ENCODE measurements around the gene CERS2. TPM values are rescaled to one million over a fixed set of nuclear protein-coding genes. Genes with fewer than 3 reads are reported as not detected.

CERS2 gene
- total and polyA plus RNA-seq, 10 of the 15 experiments (the other 5 are each of a cell fraction or from before 2014, with no cell fraction given), result 9.2 to 87.9 (median 50.8) TPM

DNA sequence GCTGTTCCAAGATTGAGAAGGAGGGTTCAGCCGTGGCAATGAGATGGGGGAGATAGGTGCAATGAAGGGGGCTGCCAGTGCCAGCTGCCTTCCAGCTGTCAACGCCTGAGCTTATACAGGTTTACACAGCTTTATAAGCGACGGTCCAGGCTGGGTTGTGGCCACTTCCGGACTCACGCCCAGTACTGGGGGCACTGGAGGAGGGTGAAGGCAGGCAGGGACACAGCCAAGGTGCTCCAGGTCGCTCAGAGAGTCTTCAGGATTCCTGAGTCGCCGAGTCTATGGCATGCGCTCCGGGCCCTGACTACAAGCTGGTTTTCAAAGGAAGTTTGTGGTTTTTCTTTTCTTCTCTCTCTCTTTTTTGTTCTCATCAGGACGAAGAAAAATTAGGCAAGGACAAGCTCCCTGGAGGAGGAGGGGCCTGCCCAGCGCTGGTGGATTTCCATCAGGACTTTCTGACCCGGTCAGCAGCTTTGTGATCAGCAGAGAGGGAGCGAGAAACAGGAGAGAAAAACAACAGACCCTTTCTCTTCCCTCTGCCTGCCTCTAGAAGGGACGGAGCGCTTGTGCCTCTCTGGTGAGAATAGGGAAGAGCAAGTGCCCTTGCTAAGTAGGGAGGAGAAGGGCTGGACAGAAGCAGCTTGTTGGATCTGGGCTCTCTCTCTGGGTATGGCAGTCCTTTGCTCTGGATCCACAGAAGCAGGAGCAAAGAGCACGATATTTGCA lies 31.9 kb upstream of the CERS2 start, which contains the start of gene MINDY1 (continued):
- TF ChIP-seq ETV6 (conservative IDR thresholded peaks at IDR 0.05 in 1 of 2, IDR thresholded peaks at IDR 0.05 in 1 of 2; ENCODE audit: borderline replicate concordance in 1 of 2, low read depth in 1 of 2) (no peak), PAX8 (IDR thresholded peaks at IDR 0.05) (no peak)

DNA sequence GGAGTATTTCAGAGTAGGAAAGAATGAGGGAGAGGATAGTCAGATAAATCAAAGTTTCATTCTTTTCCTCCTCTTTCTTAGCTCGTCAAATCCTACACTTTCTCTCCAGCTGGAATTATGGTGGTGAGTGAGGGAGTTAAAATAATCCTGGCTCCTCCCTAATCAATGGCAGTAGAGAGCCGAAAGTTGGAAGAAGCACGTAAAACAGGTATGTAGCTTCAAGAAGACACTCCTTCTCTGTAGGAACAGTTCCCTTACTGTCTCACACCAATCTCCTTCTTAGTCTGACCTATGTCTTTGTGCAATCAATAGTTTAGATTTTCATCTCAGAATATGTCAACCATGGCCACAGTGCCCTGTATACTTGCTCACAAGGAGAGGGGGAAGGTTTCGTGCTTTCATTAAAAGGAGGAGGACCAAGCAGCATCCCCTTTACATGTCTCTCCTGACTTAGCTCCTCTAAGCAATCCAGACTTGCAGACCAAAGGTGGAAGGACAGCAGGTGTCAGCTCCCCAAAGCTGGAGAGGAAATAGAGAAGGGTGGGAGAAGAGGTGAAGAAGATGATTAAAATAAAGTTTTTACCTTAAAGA lies 31.2 kb upstream of the CERS2 start:
- H3K79me2 ChIP-seq (ENCODE audit: control insufficient read depth, insufficient read depth, low read length), result peaks cover 16% of the 10 kb centered on the region
- intact Hi-C loops (cut with micrococcal nuclease; ENCODE audit: unreplicated experiment), result no loop called here
- TF ChIP-seq HCFC1 (IDR thresholded peaks at IDR 0.05; ENCODE audit: low read length), result no peak
- TF ChIP-seq, protein P1, sequence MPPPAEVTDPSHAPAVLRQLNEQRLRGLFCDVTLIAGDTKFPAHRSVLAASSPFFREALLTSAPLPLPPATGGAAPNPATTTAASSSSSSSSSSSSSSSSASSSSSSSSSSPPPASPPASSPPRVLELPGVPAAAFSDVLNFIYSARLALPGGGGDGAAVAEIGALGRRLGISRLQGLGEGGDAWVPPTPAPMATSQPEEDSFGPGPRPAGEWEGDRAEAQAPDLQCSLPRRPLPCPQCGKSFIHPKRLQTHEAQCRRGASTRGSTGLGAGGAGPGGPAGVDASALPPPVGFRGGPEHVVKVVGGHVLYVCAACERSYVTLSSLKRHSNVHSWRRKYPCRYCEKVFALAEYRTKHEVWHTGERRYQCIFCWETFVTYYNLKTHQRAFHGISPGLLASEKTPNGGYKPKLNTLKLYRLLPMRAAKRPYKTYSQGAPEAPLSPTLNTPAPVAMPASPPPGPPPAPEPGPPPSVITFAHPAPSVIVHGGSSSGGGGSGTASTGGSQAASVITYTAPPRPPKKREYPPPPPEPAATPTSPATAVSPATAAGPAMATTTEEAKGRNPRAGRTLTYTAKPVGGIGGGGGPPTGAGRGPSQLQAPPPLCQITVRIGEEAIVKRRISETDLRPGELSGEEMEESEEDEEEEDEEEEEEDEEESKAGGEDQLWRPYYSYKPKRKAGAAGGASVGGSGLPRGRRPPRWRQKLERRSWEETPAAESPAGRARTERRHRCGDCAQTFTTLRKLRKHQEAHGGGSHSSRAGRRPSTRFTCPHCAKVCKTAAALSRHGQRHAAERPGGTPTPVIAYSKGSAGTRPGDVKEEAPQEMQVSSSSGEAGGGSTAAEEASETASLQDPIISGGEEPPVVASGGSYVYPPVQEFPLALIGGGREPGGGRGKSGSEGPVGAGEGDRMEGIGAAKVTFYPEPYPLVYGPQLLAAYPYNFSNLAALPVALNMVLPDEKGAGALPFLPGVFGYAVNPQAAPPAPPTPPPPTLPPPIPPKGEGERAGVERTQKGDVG (CRISPR knock-in tag; IDR thresholded peaks at IDR 0.05), result no peak
- no peak for TF ChIP-seq IKZF1 (conservative IDR thresholded peaks at IDR 0.05)
- TF ChIP-seq PKNOX1 (IDR thresholded peaks at IDR 0.05), result no peak
- no peak for TF ChIP-seq KAT2A (conservative IDR thresholded peaks at IDR 0.05; ENCODE audit: control insufficient read depth, low read depth, low read length)
- TF ChIP-seq FOXM1 (IDR thresholded peaks at IDR 0.05; ENCODE audit: low read depth, low read length), result no peak
- no peak for TF ChIP-seq SIN3A (IDR thresholded peaks at IDR 0.05; ENCODE audit: low read depth, low read length)
- TF ChIP-seq, protein P2, sequence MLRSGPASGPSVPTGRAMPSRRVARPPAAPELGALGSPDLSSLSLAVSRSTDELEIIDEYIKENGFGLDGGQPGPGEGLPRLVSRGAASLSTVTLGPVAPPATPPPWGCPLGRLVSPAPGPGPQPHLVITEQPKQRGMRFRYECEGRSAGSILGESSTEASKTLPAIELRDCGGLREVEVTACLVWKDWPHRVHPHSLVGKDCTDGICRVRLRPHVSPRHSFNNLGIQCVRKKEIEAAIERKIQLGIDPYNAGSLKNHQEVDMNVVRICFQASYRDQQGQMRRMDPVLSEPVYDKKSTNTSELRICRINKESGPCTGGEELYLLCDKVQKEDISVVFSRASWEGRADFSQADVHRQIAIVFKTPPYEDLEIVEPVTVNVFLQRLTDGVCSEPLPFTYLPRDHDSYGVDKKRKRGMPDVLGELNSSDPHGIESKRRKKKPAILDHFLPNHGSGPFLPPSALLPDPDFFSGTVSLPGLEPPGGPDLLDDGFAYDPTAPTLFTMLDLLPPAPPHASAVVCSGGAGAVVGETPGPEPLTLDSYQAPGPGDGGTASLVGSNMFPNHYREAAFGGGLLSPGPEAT (IDR thresholded peaks at IDR 0.05; ENCODE audit: low read depth), result no peak
- no peak for TF ChIP-seq ZNF384 (IDR thresholded peaks at IDR 0.05; ENCODE audit: borderline replicate concordance, low read depth, low read length)

More for the DNA sequence above, 31.2 kb upstream of the CERS2 start:
- Histone ChIP-seq H3K4me1 (ENCODE audit: control insufficient read depth, insufficient read depth, low read length) (peaks cover 12% of the 10 kb centered on the region), H3K36me3 (ENCODE audit: control insufficient read depth in 2 of 2, insufficient read depth in 2 of 2, low read length in 1 of 2) (no peaks in the 10 kb centered on the region; a peak in 1 of 4 replicates), H3K9me3 (replicated peaks; ENCODE audit: control insufficient read depth, insufficient read depth, low read length) (no peaks in the 10 kb centered on the region), H3K4me3 (peak overlapping the region; percentile 73), H3K4me2 (ENCODE audit: control insufficient read depth, insufficient read depth) (peak overlapping the region; percentile 100), H3K27ac (ENCODE audit: control insufficient read depth, insufficient read depth) (peak overlapping the region; percentile 73), H3K27me3 (replicated peaks in 1 of 2; ENCODE audit: control insufficient read depth in 2 of 2, insufficient read depth in 2 of 2, low read length in 1 of 2) (no peaks in the 10 kb centered on the region), H2AFZ (ENCODE audit: control insufficient read depth, low read depth, low read length) (peak overlapping the region; percentile 86), H3K9ac (ENCODE audit: control insufficient read depth, insufficient read depth, low read length) (peak overlapping the region; percentile 66), H4K20me1 (ENCODE audit: control insufficient read depth, insufficient read depth) (no peaks in the 10 kb centered on the region)
- ChIA-PET SMC1A (ENCODE audit: uncharacterized antibody, unreplicated experiment) (interaction anchor here (0.7 to 3.6 kb wide), 11 partner anchors 10 to 490 kb away, joined by 3 to 34 read pairs (median 4); partner anchors contain the start of genes CDC42SE1, MLLT11 and TNFAIP8L2), POLR2A (interaction anchor here (0.5 to 1.7 kb wide), 12 partner anchors 10 to 773 kb away, joined by 3 to 7 read pairs (median 4); partner anchors contain the start of gene TNFAIP8L2), RAD21 (ENCODE audit: unreplicated experiment) (interaction anchor here (1.1 to 2.1 kb wide), 9 partner anchors 10 to 184 kb away, joined by 3 to 20 read pairs (median 5); partner anchors contain the start of genes C1orf56, CERS2, TNFAIP8L2 and VPS72), CTCF (interaction anchor here (1.0 to 16.2 kb wide), 15 partner anchors 10 to 489 kb away, joined by 3 to 252 read pairs (median 4); partner anchors contain the start of genes ANXA9, C1orf56, CERS2 and GABPB2)
- FAIRE-seq, result no peak
- no peak for DNase-seq (ENCODE audit: low read depth, low spot score)
- in situ Hi-C loops (cut with MboI), result no loop called here
- BruUV-seq (replicated peaks), result TSS peak; percentile 73
- 48% methylated on average over 4 of the region's 4 CpGs for WGBS (ENCODE audit: insufficient coverage, insufficient replicate concordance, low lambda C conversion rate, missing lambda C conversion rate)
- no peak for ATAC-seq

Data from GM12878 (cell line).